COR-L47 (cell line): ENCODE data around the gene FBXW8.

Experiments
- DNase-seq: peaks from one replicate; lab custom pipeline; 2025; lab: John Stamatoyannopoulos, UW

FBXW8 gene

GRCh38 chr12:116990971-116991966 is 80.5 kb downstream of the FBXW8 start:
- DNase-seq: no peak

- DNase-seq: no peak
Observed at GRCh38 chr12:116996093-116996492, 85.3 kb downstream of the FBXW8 start.

GRCh38 chr12:116996621-116997020 is 85.9 kb downstream of the FBXW8 start:
- DNase-seq: no peak

- DNase-seq: no peak
Observed at GRCh38 chr12:116999066-116999465, 88.3 kb downstream of the FBXW8 start.

GRCh38 chr12:117000316-117000715 is 89.6 kb downstream of the FBXW8 start:
- DNase-seq: no peak

- DNase-seq: no peak
Observed at GRCh38 chr12:117002051-117002817, 91.5 kb downstream of the FBXW8 start.

GRCh38 chr12:117003883-117004404 is 93.2 kb downstream of the FBXW8 start:
- no peak for DNase-seq

GRCh38 chr12:117005417-117006046 is 94.8 kb downstream of the FBXW8 start:
- DNase-seq: no peak

GRCh38 chr12:117006333-117006732 is 95.6 kb downstream of the FBXW8 start:
- DNase-seq: no peak

GRCh38 chr12:117007577-117007976 is 96.8 kb downstream of the FBXW8 start:
- no peak for DNase-seq

GRCh38 chr12:117009759-117010158 is 99.0 kb downstream of the FBXW8 start:
- DNase-seq: no peak

- DNase-seq: no peak
Observed at GRCh38 chr12:117010693-117011451, 100.1 kb downstream of the FBXW8 start.

GRCh38 chr12:117011988-117012805 is 101.4 kb downstream of the FBXW8 start:
- no peak for DNase-seq

- no peak for DNase-seq
Observed at GRCh38 chr12:117013726-117014125, 103.0 kb downstream of the FBXW8 start.

GRCh38 chr12:117014342-117014887 is 103.7 kb downstream of the FBXW8 start:
- no peak for DNase-seq

- no peak for DNase-seq
Observed at GRCh38 chr12:117015811-117016210, 105.1 kb downstream of the FBXW8 start.

- no peak for DNase-seq
Observed at GRCh38 chr12:117017807-117018206, 107.1 kb downstream of the FBXW8 start.

- DNase-seq: no peak
Observed at GRCh38 chr12:117018276-117018675, 107.5 kb downstream of the FBXW8 start.

GRCh38 chr12:117018685-117019084 is 107.9 kb downstream of the FBXW8 start:
- DNase-seq: no peak

- DNase-seq: no peak
Observed at GRCh38 chr12:117019866-117020265, 109.1 kb downstream of the FBXW8 start.
